ENCODE measurements around the gene SIT1.

SIT1 gene

GRCh38 chr9:35681341-35682002, 30.7 kb upstream of the SIT1 start:
- no peak overlapping the region for H3K4me3 ChIP-seq (ENCODE audit: low read length)
- H3K9me3 ChIP-seq (replicated peaks; ENCODE audit: low read length): no peaks in the 10 kb centered on the region
- peaks cover 50% of the 10 kb centered on the region for H3K4me1 ChIP-seq (ENCODE audit: control insufficient read depth, insufficient read depth, low read length)
- no peak overlapping the region for H3K9ac ChIP-seq (ENCODE audit: low read depth, low read length)
- H3K27me3 ChIP-seq (ENCODE audit: control insufficient read depth, insufficient read depth, low read length): no peaks in the 10 kb centered on the region
- peaks cover 47% of the 10 kb centered on the region for H3K36me3 ChIP-seq (ENCODE audit: insufficient read depth, low read length)
- H3K4me2 ChIP-seq (ENCODE audit: low read length): no peak overlapping the region

- no peaks in the 10 kb centered on the region for H3K9me3 ChIP-seq (replicated peaks; ENCODE audit: low read length)
- peaks cover 49% of the 10 kb centered on the region for H3K4me1 ChIP-seq (ENCODE audit: control insufficient read depth, insufficient read depth, low read length)
- H3K27me3 ChIP-seq (ENCODE audit: control insufficient read depth, insufficient read depth, low read length): no peaks in the 10 kb centered on the region
- H3K9ac ChIP-seq (ENCODE audit: low read depth, low read length): no peak overlapping the region
- H3K36me3 ChIP-seq (ENCODE audit: insufficient read depth, low read length): peaks cover 38% of the 10 kb centered on the region
- no peak overlapping the region for H3K4me2 ChIP-seq (ENCODE audit: low read length)
- H3K4me3 ChIP-seq (ENCODE audit: low read length): no peak overlapping the region
These were observed 29.8 kb upstream of the SIT1 start for GRCh38 chr9:35680331-35681105.

- H3K4me1 ChIP-seq (ENCODE audit: control insufficient read depth, insufficient read depth, low read length): peaks cover 42% of the 10 kb centered on the region
- H3K4me3 ChIP-seq (ENCODE audit: low read length): no peak overlapping the region
- peaks cover 32% of the 10 kb centered on the region for H3K36me3 ChIP-seq (ENCODE audit: insufficient read depth, low read length)
- H3K9ac ChIP-seq (ENCODE audit: low read depth, low read length): no peak overlapping the region
- no peaks in the 10 kb centered on the region for H3K9me3 ChIP-seq (replicated peaks; ENCODE audit: low read length)
- H3K27me3 ChIP-seq (ENCODE audit: control insufficient read depth, insufficient read depth, low read length): peaks cover 4% of the 10 kb centered on the region
- H3K4me2 ChIP-seq (ENCODE audit: low read length): no peak overlapping the region
These were observed 29.1 kb upstream of the SIT1 start for GRCh38 chr9:35679766-35680330.

GRCh38 chr9:35679091-35679490, 28.4 kb upstream of the SIT1 start:
- Histone ChIP-seq H3K27me3 (ENCODE audit: control insufficient read depth, insufficient read depth, low read length) (peaks cover 7% of the 10 kb centered on the region), H3K9ac (ENCODE audit: low read depth, low read length) (no peak overlapping the region), H3K4me2 (ENCODE audit: low read length) (no peak overlapping the region), H3K36me3 (ENCODE audit: insufficient read depth, low read length) (peaks cover 25% of the 10 kb centered on the region), H3K4me1 (ENCODE audit: control insufficient read depth, insufficient read depth, low read length) (peaks cover 35% of the 10 kb centered on the region), H3K4me3 (ENCODE audit: low read length) (no peak overlapping the region), H3K9me3 (replicated peaks; ENCODE audit: low read length) (no peaks in the 10 kb centered on the region)

GRCh38 chr9:35675732-35676392, 25.1 kb upstream of the SIT1 start:
- Histone ChIP-seq H3K4me3 (ENCODE audit: low read length) (peak overlapping the region; percentile 71), H3K4me1 (ENCODE audit: control insufficient read depth, insufficient read depth, low read length) (peaks cover 14% of the 10 kb centered on the region), H3K9ac (ENCODE audit: low read depth, low read length) (peak overlapping the region; percentile 38), H3K9me3 (replicated peaks; ENCODE audit: low read length) (no peaks in the 10 kb centered on the region), H3K36me3 (ENCODE audit: insufficient read depth, low read length) (no peaks in the 10 kb centered on the region), H3K27me3 (ENCODE audit: control insufficient read depth, insufficient read depth, low read length) (peaks cover 7% of the 10 kb centered on the region), H3K4me2 (ENCODE audit: low read length) (peak overlapping the region; percentile 92)

GRCh38 chr9:35675204-35675603, 24.5 kb upstream of the SIT1 start:
- peak overlapping the region; percentile 71 for H3K4me3 ChIP-seq (ENCODE audit: low read length)
- H3K9ac ChIP-seq (ENCODE audit: low read depth, low read length): no peak overlapping the region
- H3K9me3 ChIP-seq (replicated peaks; ENCODE audit: low read length): no peaks in the 10 kb centered on the region

GRCh38 chr9:35674025-35674361, 23.3 kb upstream of the SIT1 start:
- Histone ChIP-seq H3K9me3 (replicated peaks; ENCODE audit: low read length) (no peaks in the 10 kb centered on the region), H3K36me3 (ENCODE audit: insufficient read depth, low read length) (no peaks in the 10 kb centered on the region), H3K4me3 (ENCODE audit: low read length) (no peak overlapping the region), H3K4me1 (ENCODE audit: control insufficient read depth, insufficient read depth, low read length) (peaks cover 14% of the 10 kb centered on the region), H3K27me3 (ENCODE audit: control insufficient read depth, insufficient read depth, low read length) (peaks cover 7% of the 10 kb centered on the region), H3K9ac (ENCODE audit: low read depth, low read length) (no peak overlapping the region), H3K4me2 (ENCODE audit: low read length) (no peak overlapping the region)

More at GRCh38 chr9:35675204-35675603, 24.5 kb upstream of the SIT1 start:
- Histone ChIP-seq H3K27me3 (ENCODE audit: control insufficient read depth, insufficient read depth, low read length) (peaks cover 7% of the 10 kb centered on the region), H3K36me3 (ENCODE audit: insufficient read depth, low read length) (no peaks in the 10 kb centered on the region), H3K4me2 (ENCODE audit: low read length) (peak overlapping the region; percentile 92), H3K4me1 (ENCODE audit: control insufficient read depth, insufficient read depth, low read length) (peaks cover 14% of the 10 kb centered on the region)

- peaks cover 14% of the 10 kb centered on the region for H3K4me1 ChIP-seq (ENCODE audit: control insufficient read depth, insufficient read depth, low read length)
- no peak within 1 kb of the TSS for H3K9ac ChIP-seq (ENCODE audit: low read depth, low read length)
- H3K36me3 ChIP-seq (ENCODE audit: insufficient read depth, low read length): no peaks in the 10 kb centered on the region
- H3K9me3 ChIP-seq (replicated peaks; ENCODE audit: low read length): no peaks in the 10 kb centered on the region
- peaks cover 7% of the 10 kb centered on the region for H3K27me3 ChIP-seq (ENCODE audit: control insufficient read depth, insufficient read depth, low read length)
- H3K4me2 ChIP-seq (ENCODE audit: low read length): no peak within 1 kb of the TSS
- H3K4me3 ChIP-seq (ENCODE audit: low read length): no peak within 1 kb of the TSS
These were observed 22.6 kb upstream of the SIT1 start, which contains the start of gene CA9 for GRCh38 chr9:35673132-35674024. Gene CA9, plus strand, starts transcription at chr9:35673928. Its CDS starts 32 bp downstream, at chr9:35673960.

- Histone ChIP-seq H3K9me3 (replicated peaks; ENCODE audit: low read length) (no peaks in the 10 kb centered on the region), H3K9ac (ENCODE audit: low read depth, low read length) (no peak overlapping the region), H3K4me3 (ENCODE audit: low read length) (no peak overlapping the region), H3K27me3 (ENCODE audit: control insufficient read depth, insufficient read depth, low read length) (peaks cover 2% of the 10 kb centered on the region), H3K4me2 (ENCODE audit: low read length) (no peak overlapping the region), H3K4me1 (ENCODE audit: control insufficient read depth, insufficient read depth, low read length) (peaks cover 22% of the 10 kb centered on the region), H3K36me3 (ENCODE audit: insufficient read depth, low read length) (no peaks in the 10 kb centered on the region)
These were observed 18.8 kb upstream of the SIT1 start for GRCh38 chr9:35669331-35670145.

- H3K9ac ChIP-seq (ENCODE audit: low read depth, low read length): no peak overlapping the region
- no peak overlapping the region for H3K4me2 ChIP-seq (ENCODE audit: low read length)
- no peaks in the 10 kb centered on the region for H3K9me3 ChIP-seq (replicated peaks; ENCODE audit: low read length)
- no peaks in the 10 kb centered on the region for H3K27me3 ChIP-seq (ENCODE audit: control insufficient read depth, insufficient read depth, low read length)
- H3K4me3 ChIP-seq (ENCODE audit: low read length): no peak overlapping the region
- H3K4me1 ChIP-seq (ENCODE audit: control insufficient read depth, insufficient read depth, low read length): peaks cover 23% of the 10 kb centered on the region
- no peaks in the 10 kb centered on the region for H3K36me3 ChIP-seq (ENCODE audit: insufficient read depth, low read length)
These were observed 17.2 kb upstream of the SIT1 start for GRCh38 chr9:35667939-35668338.

Data from skeletal muscle satellite cell (primary cell).